PC-9 (cell line): ENCODE measurements around the gene STK16. TPM values are rescaled to one million over a fixed set of nuclear protein-coding genes. Genes with fewer than 3 reads are reported as not detected.

ENCODE experiments used
- BruUV-seq: library from RNA; stranded (reverse); fragments of 400-500 nt; replicated peaks from 2 replicates; lab custom pipeline; 2021; lab: Mats Ljungman, UMichigan
- CTCF ChIA-PET: fragments of 300-600 bp; sonication (Branson Sonifier 250); formaldehyde crosslinking; loops from one replicate; lab custom pipeline; 2022; ENCODE audit warnings: antibody characterized with exemption; lab: Charles Lee
- POLR2A ChIA-PET: fragments of 300-600 bp; sonication (Branson Sonifier 250); formaldehyde crosslinking; loops from one replicate; lab custom pipeline; 2022; ENCODE audit warnings: antibody characterized with exemption; ENCODE audit not compliant: unreplicated experiment; lab: Charles Lee
- DNase-seq, 2 experiments: peaks; one replicate each; pipeline versions ENCODE4 v3.0.0 to v3.0.0-alpha.2; 2015 to 2022; ENCODE audit warnings: mixed read lengths in 1 of 2
- H2AFZ ChIP-seq: fragments of 200-600 bp; sonication (generic); 2 replicates; pipeline ENCODE4 v1.8.1; 2017; ENCODE audit warnings: antibody characterized with exemption
- H3F3A ChIP-seq: fragments of 200-600 bp; sonication (generic); 2 replicates; pipeline ENCODE4 v1.8.1; 2017; ENCODE audit warnings: antibody characterized with exemption, mild to moderate bottlenecking, low read depth; ENCODE audit not compliant: insufficient read depth
- H3K27ac ChIP-seq: fragments of 200-600 bp; sonication (generic); 2 replicates; pipeline ENCODE4 v1.6.1; 2016; ENCODE audit warnings: mixed run types
- H3K27me3 ChIP-seq: fragments of 200-600 bp; sonication (generic); 2 replicates; pipeline ENCODE4 v1.6.1; 2016; ENCODE audit warnings: low read depth, mixed run types; ENCODE audit not compliant: insufficient read depth
- H3K36me3 ChIP-seq: fragments of 200-600 bp; sonication (generic); 2 replicates; pipeline ENCODE4 v1.6.1; 2016; ENCODE audit warnings: low read depth, mixed run types
- H3K4me1 ChIP-seq: fragments of 200-600 bp; sonication (generic); replicated peaks from 2 replicates; pipeline ENCODE4 v1.6.1; 2016; ENCODE audit warnings: mixed run types; ENCODE audit not compliant: insufficient read depth
- H3K4me2 ChIP-seq: fragments of 200-600 bp; sonication (generic); 2 replicates; pipeline ENCODE4 v1.6.1; 2017; ENCODE audit warnings: mixed run types
- H3K4me3 ChIP-seq: fragments of 200-600 bp; sonication (generic); 2 replicates; pipeline ENCODE4 v1.6.1; 2016; ENCODE audit warnings: mixed run types
- H3K79me2 ChIP-seq: fragments of 200-600 bp; sonication (generic); 2 replicates; pipeline ENCODE4 v1.6.1; 2017; ENCODE audit warnings: low read depth, mixed run types
- H3K9me2 ChIP-seq: fragments of 200-600 bp; sonication (generic); 2 replicates; pipeline ENCODE4 v1.8.1; 2017; ENCODE audit warnings: mild to moderate bottlenecking; ENCODE audit not compliant: insufficient read depth
- H3K9me3 ChIP-seq: fragments of 200-600 bp; sonication (generic); 2 replicates; pipeline ENCODE4 v1.8.1; 2016; ENCODE audit warnings: low read depth; ENCODE audit not compliant: insufficient read depth
- H4K20me1 ChIP-seq: fragments of 200-600 bp; sonication (generic); 2 replicates; pipeline ENCODE4 v1.8.1; 2017; ENCODE audit not compliant: insufficient read depth
- CTCF ChIP-seq: fragments of 200-600 bp; sonication (generic); conservative IDR thresholded peaks from 2 replicates; pipeline ENCODE4 v1.6.1; 2017; ENCODE audit warnings: mixed run types, antibody characterized with exemption, mild to moderate bottlenecking, moderate library complexity
- EZH2 ChIP-seq: fragments of 200-600 bp; sonication (generic); IDR thresholded peaks from 2 replicates; pipeline ENCODE4 v1.8.0; 2017; ENCODE audit warnings: antibody characterized with exemption, low read depth
- intact Hi-C: fragments of 100-400 bp; cut with micrococcal nuclease; formaldehyde crosslinking; loops from one replicate; pipeline ENCODE4 v1.10.0; 2022; ENCODE audit not compliant: unreplicated experiment
- total RNA-seq: library from RNA; stranded (reverse); gene quantifications from 2 replicates; pipeline ENCODE4 v1.2.3, GENCODE V29; 2021

Gene STK16
- total RNA-seq, 1 experiment from 2014 or later: 39.6 TPM

- Histone ChIP-seq H3K27ac (peak overlapping the region; percentile 41; the same call in 1 of the 2 replicates), H3K4me3 (peak overlapping the region; percentile 85), H4K20me1 (no peaks in the 10 kb centered on the region), H3K9me2 (no peaks in the 10 kb centered on the region), H3K9me3 (no peaks in the 10 kb centered on the region), H3K4me2 (peak overlapping the region; percentile 87), H3K36me3 (0 out of 2 replicates have a peak, but pooled peaks cover 3% of the 10 kb centered on the region), H3K4me1 (peaks cover 51% of the 10 kb centered on the region), H3K27me3 (no peaks in the 10 kb centered on the region), H2AFZ (peak overlapping the region; percentile 95), H3F3A (peaks cover 35% of the 10 kb centered on the region), H3K79me2 (peaks cover 28% of the 10 kb centered on the region)
- intact Hi-C loops: no loop called here
- TF ChIP-seq CTCF (no peak), EZH2 (no peak)
- DNase-seq: no peak
- BruUV-seq: TSS peak; percentile 69
- ChIA-PET POLR2A (interaction anchor here (0.5 to 0.7 kb wide), 2 partner anchors 32 to 40 kb away, joined by 4 read pairs; no protein-coding TSS in a partner anchor), CTCF (no interaction called here)
Measured at GRCh38 chr2:219245899-219246230, 586 bp downstream of the STK16 start.

- Histone ChIP-seq H3K9me2 (no peaks in the 10 kb centered on the region), H3K36me3 (0 out of 2 replicates have a peak, but pooled peaks cover 9% of the 10 kb centered on the region), H4K20me1 (no peaks in the 10 kb centered on the region), H3K79me2 (peaks cover 34% of the 10 kb centered on the region), H3F3A (peaks cover 42% of the 10 kb centered on the region), H2AFZ (no peak overlapping the region), H3K27me3 (no peaks in the 10 kb centered on the region), H3K27ac (no peak overlapping the region), H3K4me3 (no peak overlapping the region), H3K4me2 (peak overlapping the region; percentile 87), H3K9me3 (no peaks in the 10 kb centered on the region), H3K4me1 (peaks cover 57% of the 10 kb centered on the region)
- no peak for DNase-seq
- ChIA-PET POLR2A (no interaction called here), CTCF (no interaction called here)
- no TSS peak for BruUV-seq
- TF ChIP-seq CTCF: no peak
- no peak for TF ChIP-seq EZH2
- intact Hi-C loops: no loop called here
Measured at GRCh38 chr2:219246559-219246958, 1.3 kb downstream of the STK16 start.

GRCh38 chr2:219247678-219248642 lies 2.7 kb downstream of the STK16 start:
- Histone ChIP-seq H3K79me2 (peaks cover 48% of the 10 kb centered on the region), H3K27me3 (no peaks in the 10 kb centered on the region), H3K4me1 (peaks cover 66% of the 10 kb centered on the region), H3K27ac (peak overlapping the region; percentile 78), H2AFZ (no peak overlapping the region), H3K4me2 (peak overlapping the region; percentile 73), H3K4me3 (0 out of 2 replicates have a peak overlapping the region, but pooled peaks have one; percentile 7), H4K20me1 (no peaks in the 10 kb centered on the region), H3K36me3 (0 out of 2 replicates have a peak, but pooled peaks cover 9% of the 10 kb centered on the region), H3F3A (peaks cover 44% of the 10 kb centered on the region), H3K9me3 (no peaks in the 10 kb centered on the region), H3K9me2 (no peaks in the 10 kb centered on the region)
- no peak for TF ChIP-seq CTCF
- TF ChIP-seq EZH2: no peak
- no peak for DNase-seq
- intact Hi-C loops: loop anchor here (2.0 kb wide), 1 partner anchor 71 kb away; the partner anchor contains the start of gene CNPPD1
- no TSS peak for BruUV-seq
- ChIA-PET POLR2A (no interaction called here), CTCF (interaction anchor here (0.5 to 1.8 kb wide), 2 partner anchors 31 to 47 kb away, joined by 3 to 6 read pairs; no protein-coding TSS in a partner anchor)
